HepG2 (cell line): ENCODE data around the gene FOCAD. TPM values are rescaled to one million over a fixed set of nuclear protein-coding genes. Genes with fewer than 3 reads are reported as not detected.

Source experiments
- ATAC-seq: fragments of 200-7000 bp; cut with Tn5 transposase; 3 replicates; pipeline ENCODE4 v1.9.1; 2020; ENCODE audit warnings: mild to moderate bottlenecking, moderate library complexity
- BruUV-seq: library from RNA; stranded (reverse); fragments of 400-500 nt; replicated peaks from 2 replicates; lab custom pipeline; 2021; lab: Mats Ljungman, UMichigan
- CTCF ChIA-PET: fragments of 300-600 bp; formaldehyde crosslinking; extraction: SDS; loops from one replicate; lab custom pipeline; 2021; ENCODE audit warnings: low total read pairs, inconsistent platforms, low intra/inter-chr PET ratio; lab: Yijun Ruan, JAX
- POLR2A ChIA-PET: fragments of 350-600 bp; sonication (Branson Sonifier 250); formaldehyde crosslinking; loops from one replicate; lab custom pipeline; 2020; ENCODE audit warnings: antibody characterized with exemption, inconsistent platforms; lab: Yijun Ruan, JAX
- DNase-seq: peaks from one replicate; pipeline ENCODE4 v3.0.0-alpha.2; 2015; ENCODE audit warnings: low spot score
- FAIRE-seq: peaks from 3 replicates; lab custom pipeline; 2011; peaks lifted over from hg19 to GRCh38; lab: Jason Lieb, UNC
- H2AFZ ChIP-seq: one replicate; pipeline ENCODE4 v1.6.1; 2011; ENCODE audit warnings: low read length, inconsistent platforms
- H3K27ac ChIP-seq: fragments of 300-600 bp; 3 replicates; pipeline ENCODE4 v1.8.0; 2011; ENCODE audit warnings: mixed run types, mild to moderate bottlenecking, mixed read lengths, low read length, inconsistent platforms; ENCODE audit not compliant: insufficient read depth; ENCODE audit errors: extremely low read length
- H3K27me3 ChIP-seq, 2 experiments: fragments of 200-600 bp in 1 of 2; 2 replicates in 1 of 2; 3 replicates in 1 of 2; pipeline versions ENCODE4 v1.6.0 to v1.8.0; 2011; ENCODE audit warnings: low read length in 2 of 2, mild to moderate bottlenecking in 2 of 2, moderate library complexity in 2 of 2, inconsistent platforms in 1 of 2; ENCODE audit not compliant: insufficient read depth in 2 of 2, control insufficient read depth in 1 of 2
- H3K36me3 ChIP-seq, 2 experiments: fragments of 200-600 bp in 1 of 2; replicated peaks in 1 of 2; 2 replicates in 1 of 2; 3 replicates in 1 of 2; pipeline versions ENCODE4 v1.5.1 to v1.8.0; 2011; ENCODE audit warnings: low read length in 2 of 2, inconsistent platforms in 1 of 2; ENCODE audit not compliant: insufficient read depth in 2 of 2, control insufficient read depth in 1 of 2
- H3K4me1 ChIP-seq: 2 replicates; pipeline ENCODE4 v1.5.1; 2012; ENCODE audit warnings: low read length, inconsistent platforms; ENCODE audit not compliant: insufficient read depth
- H3K4me2 ChIP-seq: 2 replicates; pipeline ENCODE4 v1.6.0; 2011; ENCODE audit warnings: low read depth, low read length, inconsistent platforms
- H3K4me3 ChIP-seq, 3 experiments: fragments of 200-600 bp in 1 of 3; sonication (generic), shearing (Covaris generic) in 1 of 3; replicated peaks in 1 of 3; 2 replicates each; pipeline ENCODE4 v1.5.1; 2011 to 2016; ENCODE audit warnings: low read length in 3 of 3, inconsistent platforms in 2 of 3, low read depth in 2 of 3, mild to moderate bottlenecking in 2 of 3, control low read depth in 1 of 3, mixed read lengths in 1 of 3; ENCODE audit not compliant: insufficient read depth in 1 of 3
- H3K79me2 ChIP-seq: one replicate; pipeline ENCODE4 v1.6.1; 2011; ENCODE audit warnings: low read length, inconsistent platforms; ENCODE audit not compliant: insufficient read depth
- H3K9ac ChIP-seq: 2 replicates; pipeline ENCODE4 v1.6.0; 2011; ENCODE audit warnings: mild to moderate bottlenecking, low read depth, low read length, inconsistent platforms; ENCODE audit not compliant: insufficient read depth
- H3K9me3 ChIP-seq: 2 replicates; pipeline ENCODE4 v1.5.1; 2012; ENCODE audit warnings: mild to moderate bottlenecking, low read length
- H4K20me1 ChIP-seq: 2 replicates; pipeline ENCODE4 v1.6.0; 2011; ENCODE audit warnings: inconsistent platforms, mild to moderate bottlenecking, low read length, moderate library complexity; ENCODE audit not compliant: insufficient read depth
- HNRNPH1 ChIP-seq: fragments of 200-400 bp; formaldehyde crosslinking; optimal IDR thresholded peaks from 2 replicates; pipeline ENCODE3; 2017; ENCODE audit warnings: mild to moderate bottlenecking, low read depth, low read length
- MEIS2 ChIP-seq: sonication (generic); formaldehyde crosslinking; IDR thresholded peaks from 2 replicates; pipeline ENCODE4 v1.9.0; 2021; ENCODE audit warnings: mild to moderate bottlenecking, missing genetic modification reagents
- PAX8 ChIP-seq: sonication (generic); formaldehyde crosslinking; IDR thresholded peaks from 2 replicates; pipeline ENCODE4 v1.8.0; 2022; ENCODE audit warnings: mild to moderate bottlenecking, missing genetic modification reagents, borderline replicate concordance
- POLR2A ChIP-seq, 2 experiments: IDR thresholded peaks; 2 replicates each; pipeline ENCODE4 v1.6.1; 2011; ENCODE audit warnings: low read depth in 2 of 2, low read length in 2 of 2, mild to moderate bottlenecking in 1 of 2, moderate library complexity in 1 of 2; ENCODE audit not compliant: insufficient read depth in 1 of 2
- SKI ChIP-seq: fragments of 450-650 bp; IDR thresholded peaks from one replicate; pipeline ENCODE4 v1.6.1; 2018; ENCODE audit warnings: mild to moderate bottlenecking; ENCODE audit not compliant: partially characterized antibody
- ZBTB42 ChIP-seq: sonication (generic); formaldehyde crosslinking; IDR thresholded peaks from 2 replicates; pipeline ENCODE4 v1.5.0; 2020; ENCODE audit warnings: mild to moderate bottlenecking, missing genetic modification reagents
- ZNF776 ChIP-seq: sonication (generic); formaldehyde crosslinking; IDR thresholded peaks from 2 replicates; pipeline ENCODE4 v1.4.0; 2020; ENCODE audit warnings: mild to moderate bottlenecking, missing genetic modification reagents
- ZNF850 ChIP-seq: sonication (generic); formaldehyde crosslinking; conservative IDR thresholded peaks from 2 replicates; pipeline ENCODE4 v1.9.0; 2021; ENCODE audit warnings: mild to moderate bottlenecking, missing genetic modification reagents
- WGBS: methylation state at CpG from one replicate; pipeline ENCODE4 v1.1.6; 2017; ENCODE audit warnings: low lambda C conversion rate; 5-methylcytosine and 5-hydroxymethylcytosine counted together
- in situ Hi-C: cut with HindIII; loops from 2 replicates; pipeline ENCODE4 v1.10.0; 2017; ENCODE audit warnings: low pct_unique_long_range_greater_than_20kb; ENCODE audit not compliant: extremely low pct_ligation_motif_present
- intact Hi-C: fragments of 100-400 bp; cut with micrococcal nuclease; formaldehyde crosslinking; loops from one replicate; pipeline ENCODE4 v1.10.0; 2022; ENCODE audit not compliant: unreplicated experiment
- polyA plus RNA-seq, 8 experiments: library from polyadenylated mRNA; depleted of rRNA in 3 of 8; stranded (reverse) in 7 of 8; unstranded in 1 of 8; fragments of >200 nt; fragmentation: Illumina TruSeq in 4 of 8; extraction: Trizol in 4 of 8; gene quantifications; 2 replicates each; pipeline versions ENCODE4 v1.2.1 to v1.2.3, GENCODE V29; 2011 to 2016; ENCODE audit warnings: low read depth in 4 of 8, missing spikeins in 1 of 8, mixed read lengths in 1 of 8; ENCODE audit not compliant: insufficient read depth in 1 of 8
- total RNA-seq, 5 experiments: library from RNA; depleted of rRNA; stranded (reverse); fragments of >200 nt; fragmentation: Illumina TruSeq; extraction: Trizol; gene quantifications; 2 replicates each; pipeline ENCODE4 v1.2.3, GENCODE V29; 2016; ENCODE audit warnings: low read depth in 1 of 5
- TF ChIP-seq, protein P1 (sequence below): sonication (generic); formaldehyde crosslinking; IDR thresholded peaks from 2 replicates; pipeline ENCODE4 v1.8.0; 2022; ENCODE audit warnings: missing genetic modification reagents, mild to moderate bottlenecking, borderline replicate concordance

FOCAD gene
- total and polyA plus RNA-seq, 2 of the 13 experiments (the other 11 are each of a cell fraction or from before 2014, with no cell fraction given) = 18.0 to 31.1 TPM

GRCh38 chr9:20940447-20941173 is 256.6 kb downstream of the FOCAD start:
- POLR2A ChIA-PET = interaction anchor here (1.3 kb wide), 1 partner anchor 318 kb away, joined by 3 read pairs; the partner anchor contains the start of gene MLLT3
- BruUV-seq = no TSS peak

More at GRCh38 chr9:20940447-20941173, 256.6 kb downstream of the FOCAD start:
- no peak overlapping the region for H3K4me3 ChIP-seq
- no peak overlapping the region for H3K9ac ChIP-seq
- TF ChIP-seq, protein P1, sequence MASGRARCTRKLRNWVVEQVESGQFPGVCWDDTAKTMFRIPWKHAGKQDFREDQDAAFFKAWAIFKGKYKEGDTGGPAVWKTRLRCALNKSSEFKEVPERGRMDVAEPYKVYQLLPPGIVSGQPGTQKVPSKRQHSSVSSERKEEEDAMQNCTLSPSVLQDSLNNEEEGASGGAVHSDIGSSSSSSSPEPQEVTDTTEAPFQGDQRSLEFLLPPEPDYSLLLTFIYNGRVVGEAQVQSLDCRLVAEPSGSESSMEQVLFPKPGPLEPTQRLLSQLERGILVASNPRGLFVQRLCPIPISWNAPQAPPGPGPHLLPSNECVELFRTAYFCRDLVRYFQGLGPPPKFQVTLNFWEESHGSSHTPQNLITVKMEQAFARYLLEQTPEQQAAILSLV (CRISPR knock-in tag) = no peak
- TF ChIP-seq POLR2A (IDR thresholded peaks at IDR 0.05; ENCODE audit: insufficient read depth in 1 of 2, low read depth in 2 of 2, low read length in 2 of 2) (no peak), ZBTB42 (CRISPR knock-in tag) (no peak), SKI (no peak), PAX8 (no peak), ZNF850 (CRISPR knock-in tag) (no peak), HNRNPH1 (no peak), MEIS2 (no peak), ZNF776 (no peak)
- no peaks in the 10 kb centered on the region for H3K4me1 ChIP-seq
- H3K4me2 ChIP-seq = no peak overlapping the region
- WGBS = 52% methylated on average over 3 of the region's 3 CpGs
- H3K9me3 ChIP-seq = no peaks in the 10 kb centered on the region
- H4K20me1 ChIP-seq = no peaks in the 10 kb centered on the region
- DNase-seq = no peak
- peak; percentile 55 for ATAC-seq
- FAIRE-seq = peak; percentile 4
- CTCF ChIA-PET = interaction anchor here (1.1 to 3.0 kb wide), 3 partner anchors 316 to 1015 kb away, joined by 3 to 23 read pairs (median 19); no protein-coding TSS in a partner anchor
- no peaks in the 10 kb centered on the region for H3K36me3 ChIP-seq
- H3K27me3 ChIP-seq = no peaks in the 10 kb centered on the region
- intact Hi-C loops (loop anchor here (1.0 to 2.0 kb wide), 7 partner anchors 56 to 1014 kb away; no protein-coding TSS in a partner anchor), in situ Hi-C loops (loop anchor here (5.0 to 10.0 kb wide), 3 partner anchors 318 to 1016 kb away; partner anchors contain the start of gene MLLT3)
- H2AFZ ChIP-seq = no peak overlapping the region
- H3K79me2 ChIP-seq = no peaks in the 10 kb centered on the region
- H3K27ac ChIP-seq = no peak overlapping the region
